Measurements from ENCODE around the gene SPSB3. TPM values are rescaled to one million over a fixed set of nuclear protein-coding genes. Genes with fewer than 3 reads are reported as not detected.
A peak's percentile ranks its signal among the peaks of the same experiment; 100 is the strongest.

The SPSB3 gene
- total and polyA plus RNA-seq, 5 donors from 2014 or later, result 61.1 to 85.2 (median 72.3) TPM

GRCh38 chr16:1762196-1762878, 20.0 kb downstream of the SPSB3 start:
- no peak overlapping the region for H3K27ac ChIP-seq (ENCODE audit: insufficient read depth, low read length, poor library complexity, severe bottlenecking)
- peaks cover 6% of the 10 kb centered on the region for H3K36me3 Mint-ChIP-seq
- no peaks in the 10 kb centered on the region for H3K9me3 ChIP-seq (ENCODE audit: control insufficient read depth in 2 of 2, low read length in 2 of 2)
- H3K27ac Mint-ChIP-seq, result no peak overlapping the region
- DNase-seq (no peak), ATAC-seq (ENCODE audit: low read depth in 2 of 2) (no peak)
- no peaks in the 10 kb centered on the region for H3K27me3 ChIP-seq (ENCODE audit: control insufficient read depth, insufficient read depth, low read length)
- H3K4me1 Mint-ChIP-seq, result no peaks in the 10 kb centered on the region
- no peak overlapping the region for H3K4me3 ChIP-seq (ENCODE audit: low read depth, low read length)
- no peak overlapping the region for H3K4me3 Mint-ChIP-seq
- no peaks in the 10 kb centered on the region for H3K4me1 ChIP-seq (ENCODE audit: control insufficient read depth, insufficient read depth, low read length, poor library complexity, severe bottlenecking)
- H3K9me3 Mint-ChIP-seq, result peaks cover 0 to 2% (median 0%) of the 10 kb centered on the region in 7 donors
- peaks cover 28% of the 10 kb centered on the region for H3K36me3 ChIP-seq (ENCODE audit: control insufficient read depth, insufficient read depth, low read length)
- H3K27me3 Mint-ChIP-seq, result no peaks in the 10 kb centered on the region

- H3K4me3 ChIP-seq (ENCODE audit: low read depth, low read length), result no peak overlapping the region
- ATAC-seq (ENCODE audit: low read depth in 2 of 2), result no peak
- Mint-ChIP-seq H3K9me3 (peaks cover 0 to 2% (median 0%) of the 10 kb centered on the region in 7 donors), H3K27ac (no peak overlapping the region), H3K27me3 (no peaks in the 10 kb centered on the region), H3K4me1 (peaks cover 0 to 3% (median 0%) of the 10 kb centered on the region in 4 donors), H3K4me3 (no peak overlapping the region), H3K36me3 (peaks cover 6% of the 10 kb centered on the region)
- no peaks in the 10 kb centered on the region for H3K4me1 ChIP-seq (ENCODE audit: control insufficient read depth, insufficient read depth, low read length, poor library complexity, severe bottlenecking)
- no peak for DNase-seq
- no peak overlapping the region for H3K27ac ChIP-seq (ENCODE audit: insufficient read depth, low read length, poor library complexity, severe bottlenecking)
- H3K9me3 ChIP-seq (ENCODE audit: control insufficient read depth in 2 of 2, low read length in 2 of 2), result no peaks in the 10 kb centered on the region
- H3K36me3 ChIP-seq (ENCODE audit: control insufficient read depth, insufficient read depth, low read length), result peaks cover 28% of the 10 kb centered on the region
- no peaks in the 10 kb centered on the region for H3K27me3 ChIP-seq (ENCODE audit: control insufficient read depth, insufficient read depth, low read length)
These were observed 20.6 kb downstream of the SPSB3 start for GRCh38 chr16:1761751-1762150.

GRCh38 chr16:1760911-1761310, 21.5 kb downstream of the SPSB3 start:
- Histone ChIP-seq H3K27ac (ENCODE audit: insufficient read depth, low read length, poor library complexity, severe bottlenecking) (no peak overlapping the region), H3K4me3 (ENCODE audit: low read depth, low read length) (no peak overlapping the region), H3K4me1 (ENCODE audit: control insufficient read depth, insufficient read depth, low read length, poor library complexity, severe bottlenecking) (no peaks in the 10 kb centered on the region), H3K36me3 (ENCODE audit: control insufficient read depth, insufficient read depth, low read length) (peaks cover 25% of the 10 kb centered on the region), H3K27me3 (ENCODE audit: control insufficient read depth, insufficient read depth, low read length) (no peaks in the 10 kb centered on the region), H3K9me3 (ENCODE audit: control insufficient read depth in 2 of 2, low read length in 2 of 2) (no peaks in the 10 kb centered on the region)
- DNase-seq (no peak), ATAC-seq (ENCODE audit: low read depth in 2 of 2) (no peak)
- Mint-ChIP-seq H3K27me3 (no peaks in the 10 kb centered on the region), H3K4me1 (peaks cover 0 to 6% (median 0%) of the 10 kb centered on the region in 4 donors), H3K36me3 (peaks cover 6% of the 10 kb centered on the region), H3K9me3 (peaks cover 0 to 2% (median 0%) of the 10 kb centered on the region in 7 donors), H3K27ac (peak overlapping the region in 1 of 3 donors; percentile 33), H3K4me3 (no peak overlapping the region)

- Histone ChIP-seq H3K4me1 (ENCODE audit: control insufficient read depth, insufficient read depth, low read length, poor library complexity, severe bottlenecking) (no peaks in the 10 kb centered on the region), H3K36me3 (ENCODE audit: control insufficient read depth, insufficient read depth, low read length) (peaks cover 15% of the 10 kb centered on the region), H3K9me3 (ENCODE audit: control insufficient read depth in 2 of 2, low read length in 2 of 2) (no peaks in the 10 kb centered on the region), H3K27ac (ENCODE audit: insufficient read depth, low read length, poor library complexity, severe bottlenecking) (no peak overlapping the region), H3K4me3 (ENCODE audit: low read depth, low read length) (no peak overlapping the region), H3K27me3 (ENCODE audit: control insufficient read depth, insufficient read depth, low read length) (no peaks in the 10 kb centered on the region)
- Mint-ChIP-seq H3K27me3 (no peaks in the 10 kb centered on the region), H3K4me3 (no peak overlapping the region), H3K36me3 (peaks cover 12% of the 10 kb centered on the region), H3K27ac (no peak overlapping the region), H3K9me3 (peaks cover 0 to 2% (median 0%) of the 10 kb centered on the region in 7 donors), H3K4me1 (peaks cover 0 to 7% (median 0%) of the 10 kb centered on the region in 4 donors)
- ATAC-seq (ENCODE audit: low read depth in 2 of 2) (no peak), DNase-seq (no peak)
These were observed 22.9 kb downstream of the SPSB3 start for GRCh38 chr16:1759511-1759910.

- H3K4me1 Mint-ChIP-seq, result peaks cover 0 to 7% (median 0%) of the 10 kb centered on the region in 4 donors
- ATAC-seq (ENCODE audit: low read depth in 2 of 2), result no peak
- DNase-seq, result no peak
- H3K27me3 Mint-ChIP-seq, result no peaks in the 10 kb centered on the region
- H3K27ac ChIP-seq (ENCODE audit: insufficient read depth, low read length, poor library complexity, severe bottlenecking), result no peak overlapping the region
- no peak overlapping the region for H3K4me3 Mint-ChIP-seq
- no peaks in the 10 kb centered on the region for H3K27me3 ChIP-seq (ENCODE audit: control insufficient read depth, insufficient read depth, low read length)
- no peak overlapping the region for H3K27ac Mint-ChIP-seq
- H3K9me3 Mint-ChIP-seq, result peaks cover 0 to 2% (median 0%) of the 10 kb centered on the region in 7 donors
- H3K36me3 Mint-ChIP-seq, result peaks cover 12% of the 10 kb centered on the region
- H3K36me3 ChIP-seq (ENCODE audit: control insufficient read depth, insufficient read depth, low read length), result peaks cover 11% of the 10 kb centered on the region
- H3K9me3 ChIP-seq (ENCODE audit: control insufficient read depth in 2 of 2, low read length in 2 of 2), result no peaks in the 10 kb centered on the region
- H3K4me1 ChIP-seq (ENCODE audit: control insufficient read depth, insufficient read depth, low read length, poor library complexity, severe bottlenecking), result no peaks in the 10 kb centered on the region
- no peak overlapping the region for H3K4me3 ChIP-seq (ENCODE audit: low read depth, low read length)
These were observed 23.4 kb downstream of the SPSB3 start for GRCh38 chr16:1758923-1759322.

GRCh38 chr16:1757714-1758461, 24.5 kb downstream of the SPSB3 start:
- H3K4me3 ChIP-seq (ENCODE audit: low read depth, low read length), result no peak overlapping the region
- H3K4me1 ChIP-seq (ENCODE audit: control insufficient read depth, insufficient read depth, low read length, poor library complexity, severe bottlenecking), result no peaks in the 10 kb centered on the region
- Mint-ChIP-seq H3K27me3 (no peaks in the 10 kb centered on the region), H3K27ac (no peak overlapping the region), H3K4me3 (no peak overlapping the region), H3K4me1 (peaks cover 0 to 7% (median 1%) of the 10 kb centered on the region in 4 donors), H3K36me3 (peaks cover 12% of the 10 kb centered on the region), H3K9me3 (peaks cover 0 to 2% (median 0%) of the 10 kb centered on the region in 7 donors)
- no peaks in the 10 kb centered on the region for H3K9me3 ChIP-seq (ENCODE audit: control insufficient read depth in 2 of 2, low read length in 2 of 2)
- H3K36me3 ChIP-seq (ENCODE audit: control insufficient read depth, insufficient read depth, low read length), result peaks cover 15% of the 10 kb centered on the region
- ATAC-seq (ENCODE audit: low read depth in 2 of 2), result no peak
- H3K27me3 ChIP-seq (ENCODE audit: control insufficient read depth, insufficient read depth, low read length), result no peaks in the 10 kb centered on the region
- no peak overlapping the region for H3K27ac ChIP-seq (ENCODE audit: insufficient read depth, low read length, poor library complexity, severe bottlenecking)
- no peak for DNase-seq

- DNase-seq (no peak), ATAC-seq (ENCODE audit: low read depth in 2 of 2) (no peak)
- Mint-ChIP-seq H3K27ac (no peak overlapping the region), H3K9me3 (peaks cover 0 to 4% (median 0%) of the 10 kb centered on the region in 7 donors), H3K4me1 (peaks cover 0 to 7% (median 2%) of the 10 kb centered on the region in 4 donors), H3K36me3 (peaks cover 11% of the 10 kb centered on the region), H3K4me3 (no peak overlapping the region), H3K27me3 (no peaks in the 10 kb centered on the region)
- Histone ChIP-seq H3K36me3 (ENCODE audit: control insufficient read depth, insufficient read depth, low read length) (peaks cover 24% of the 10 kb centered on the region), H3K27me3 (ENCODE audit: control insufficient read depth, insufficient read depth, low read length) (no peaks in the 10 kb centered on the region), H3K27ac (ENCODE audit: insufficient read depth, low read length, poor library complexity, severe bottlenecking) (no peak overlapping the region), H3K4me1 (ENCODE audit: control insufficient read depth, insufficient read depth, low read length, poor library complexity, severe bottlenecking) (no peaks in the 10 kb centered on the region), H3K9me3 (ENCODE audit: control insufficient read depth in 2 of 2, low read length in 2 of 2) (no peaks in the 10 kb centered on the region), H3K4me3 (ENCODE audit: low read depth, low read length) (no peak overlapping the region)
These were observed 28.2 kb downstream of the SPSB3 start for GRCh38 chr16:1754204-1754603.

Measured in CD4-positive, CD25-positive, alpha-beta regulatory T cell (primary cell).